ENCODE measurements around the gene PRSS36.

DNA sequence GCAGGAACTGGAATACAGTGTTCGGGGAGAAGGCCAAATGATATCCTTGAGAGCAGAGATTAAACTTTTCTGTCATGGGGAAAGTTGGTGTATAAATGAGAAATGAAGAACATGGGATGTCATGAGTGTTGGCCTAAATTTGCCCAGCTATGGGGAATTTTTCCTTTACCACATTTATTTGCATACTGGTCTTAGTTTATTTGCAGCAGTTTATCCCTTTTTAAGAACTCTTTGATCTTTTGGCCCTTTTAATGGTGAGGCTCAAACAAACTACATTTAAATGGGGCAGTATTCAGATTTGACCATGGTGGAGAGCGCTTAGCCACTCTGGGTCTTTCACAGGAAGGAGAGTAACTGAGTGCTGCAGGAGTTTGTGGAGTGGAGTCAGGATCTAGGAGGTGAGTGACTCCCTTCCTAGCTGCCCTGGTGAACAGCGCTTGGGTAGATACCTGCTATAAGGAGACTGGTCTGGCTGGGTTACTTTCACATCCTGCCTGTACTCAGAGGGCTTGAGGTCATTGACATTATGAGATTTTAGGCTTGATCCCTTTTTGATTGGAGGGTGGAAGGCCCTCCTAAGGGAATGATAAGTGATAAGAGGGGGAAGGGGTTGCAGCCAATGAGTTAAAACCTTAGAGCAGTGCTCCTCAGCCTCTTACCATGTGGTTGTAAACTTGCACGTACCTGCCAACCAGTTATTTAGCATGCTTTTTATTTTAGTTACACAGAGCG is 42.0 kb upstream of the PRSS36 start:
- TF ChIP-seq EZH2 (IDR thresholded peaks at IDR 0.05; ENCODE audit: borderline replicate concordance, low read depth, low read length, severe bottlenecking) = no peak
- TF ChIP-seq, protein P1, sequence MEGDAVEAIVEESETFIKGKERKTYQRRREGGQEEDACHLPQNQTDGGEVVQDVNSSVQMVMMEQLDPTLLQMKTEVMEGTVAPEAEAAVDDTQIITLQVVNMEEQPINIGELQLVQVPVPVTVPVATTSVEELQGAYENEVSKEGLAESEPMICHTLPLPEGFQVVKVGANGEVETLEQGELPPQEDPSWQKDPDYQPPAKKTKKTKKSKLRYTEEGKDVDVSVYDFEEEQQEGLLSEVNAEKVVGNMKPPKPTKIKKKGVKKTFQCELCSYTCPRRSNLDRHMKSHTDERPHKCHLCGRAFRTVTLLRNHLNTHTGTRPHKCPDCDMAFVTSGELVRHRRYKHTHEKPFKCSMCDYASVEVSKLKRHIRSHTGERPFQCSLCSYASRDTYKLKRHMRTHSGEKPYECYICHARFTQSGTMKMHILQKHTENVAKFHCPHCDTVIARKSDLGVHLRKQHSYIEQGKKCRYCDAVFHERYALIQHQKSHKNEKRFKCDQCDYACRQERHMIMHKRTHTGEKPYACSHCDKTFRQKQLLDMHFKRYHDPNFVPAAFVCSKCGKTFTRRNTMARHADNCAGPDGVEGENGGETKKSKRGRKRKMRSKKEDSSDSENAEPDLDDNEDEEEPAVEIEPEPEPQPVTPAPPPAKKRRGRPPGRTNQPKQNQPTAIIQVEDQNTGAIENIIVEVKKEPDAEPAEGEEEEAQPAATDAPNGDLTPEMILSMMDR (IDR thresholded peaks at IDR 0.05; ENCODE audit: borderline replicate concordance, extremely low read depth, low read length, poor library complexity, severe bottlenecking) = no peak

All from DND-41 (cell line).